Nephron (organoid): Measurements from ENCODE around the gene AVL9.
"Not testable (repeated sequence)": the region's sequence is repeated elsewhere in the genome, so short reads cannot be mapped to it uniquely, and the experiment has no call there.

Source experiments
- H3K27ac Mint-ChIP-seq, 3 experiments: 2 replicates each; pipeline ENCODE4 v1.8.0; 2020; ENCODE audit warnings: mixed read lengths in 3 of 3, mild to moderate bottlenecking in 2 of 3, moderate library complexity in 1 of 3
- H3K27me3 Mint-ChIP-seq: 2 replicates; pipeline ENCODE4 v1.8.0; 2021; ENCODE audit warnings: low read depth, mild to moderate bottlenecking, moderate library complexity, mixed read lengths
- H3K36me3 Mint-ChIP-seq: 2 replicates; pipeline ENCODE4 v1.8.0; 2020; ENCODE audit warnings: low read depth, mixed read lengths
- H3K4me1 Mint-ChIP-seq: 2 replicates; pipeline ENCODE4 v1.8.0; 2020; ENCODE audit warnings: mixed read lengths
- H3K4me3 Mint-ChIP-seq, 3 experiments: 2 replicates each; pipeline ENCODE4 v1.8.0; 2020; ENCODE audit warnings: mild to moderate bottlenecking in 3 of 3, mixed read lengths in 3 of 3, moderate library complexity in 2 of 3
- H3K9me3 Mint-ChIP-seq: 2 replicates; pipeline ENCODE4 v1.8.0; 2020; ENCODE audit warnings: mixed read lengths
- TF ChIP-seq, protein P1 (sequence below), 3 experiments: fragments of 200-600 bp; sonication (generic); IDR thresholded peaks; one replicate each; pipeline ENCODE4 v1.5.0; 2021; ENCODE audit warnings: antibody characterized with exemption in 3 of 3; ENCODE audit not compliant: unreplicated experiment in 3 of 3

The AVL9 gene

DNA sequence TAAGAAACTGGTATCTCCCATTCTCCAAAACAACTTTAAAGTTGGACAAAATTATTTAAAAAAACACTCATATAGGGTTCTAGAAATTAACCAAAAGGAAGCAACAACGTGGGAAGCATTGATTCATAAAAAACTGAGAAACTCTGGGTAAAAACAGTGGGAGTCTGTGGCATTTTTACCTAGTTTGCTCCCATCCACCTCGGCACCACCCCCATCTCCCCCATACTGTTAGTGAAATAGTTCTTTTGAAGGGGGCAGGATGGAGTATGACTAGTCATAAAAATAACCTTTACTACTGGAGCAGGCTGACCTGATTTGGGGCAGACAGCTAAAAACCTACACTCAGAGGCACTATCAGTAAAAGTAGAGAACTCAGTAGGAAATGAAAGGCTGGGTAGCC is 123.2 kb downstream of the AVL9 start:
- no peaks in the 10 kb centered on the region for H3K4me1 Mint-ChIP-seq
- H3K27me3 Mint-ChIP-seq = no peaks in the 10 kb centered on the region
- no peak overlapping the region for H3K4me3 Mint-ChIP-seq
- TF ChIP-seq, protein P1, sequence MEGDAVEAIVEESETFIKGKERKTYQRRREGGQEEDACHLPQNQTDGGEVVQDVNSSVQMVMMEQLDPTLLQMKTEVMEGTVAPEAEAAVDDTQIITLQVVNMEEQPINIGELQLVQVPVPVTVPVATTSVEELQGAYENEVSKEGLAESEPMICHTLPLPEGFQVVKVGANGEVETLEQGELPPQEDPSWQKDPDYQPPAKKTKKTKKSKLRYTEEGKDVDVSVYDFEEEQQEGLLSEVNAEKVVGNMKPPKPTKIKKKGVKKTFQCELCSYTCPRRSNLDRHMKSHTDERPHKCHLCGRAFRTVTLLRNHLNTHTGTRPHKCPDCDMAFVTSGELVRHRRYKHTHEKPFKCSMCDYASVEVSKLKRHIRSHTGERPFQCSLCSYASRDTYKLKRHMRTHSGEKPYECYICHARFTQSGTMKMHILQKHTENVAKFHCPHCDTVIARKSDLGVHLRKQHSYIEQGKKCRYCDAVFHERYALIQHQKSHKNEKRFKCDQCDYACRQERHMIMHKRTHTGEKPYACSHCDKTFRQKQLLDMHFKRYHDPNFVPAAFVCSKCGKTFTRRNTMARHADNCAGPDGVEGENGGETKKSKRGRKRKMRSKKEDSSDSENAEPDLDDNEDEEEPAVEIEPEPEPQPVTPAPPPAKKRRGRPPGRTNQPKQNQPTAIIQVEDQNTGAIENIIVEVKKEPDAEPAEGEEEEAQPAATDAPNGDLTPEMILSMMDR (IDR thresholded peaks at IDR 0.05; ENCODE audit: unreplicated experiment in 3 of 3) = no peak
- H3K36me3 Mint-ChIP-seq = peaks cover 8% of the 10 kb centered on the region
- no peak overlapping the region for H3K27ac Mint-ChIP-seq
- peaks cover 3% of the 10 kb centered on the region for H3K9me3 Mint-ChIP-seq

DNA sequence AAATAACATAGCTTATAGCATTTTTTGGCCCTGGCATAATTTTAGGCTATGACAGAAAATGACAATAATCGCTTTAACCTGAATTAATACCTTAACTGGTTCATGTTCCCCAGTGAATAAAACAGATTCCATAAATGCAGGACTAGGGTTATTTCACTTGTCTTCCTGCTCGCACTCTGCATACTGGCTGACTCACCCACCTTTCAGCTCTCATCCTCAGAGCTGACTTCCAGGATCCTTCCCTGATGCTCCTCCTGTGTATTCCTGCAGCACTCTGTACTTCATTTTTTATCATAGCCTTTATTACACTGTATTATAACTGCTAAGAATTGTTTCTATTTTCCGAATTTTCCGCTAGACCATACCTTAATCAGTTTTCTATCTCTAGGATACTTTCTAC is 123.7 kb downstream of the AVL9 start:
- no peaks in the 10 kb centered on the region for H3K27me3 Mint-ChIP-seq
- H3K4me3 Mint-ChIP-seq = no peak overlapping the region
- peak overlapping the region in 1 of 3 experiments; percentile 33 for H3K27ac Mint-ChIP-seq
- peaks cover 3% of the 10 kb centered on the region for H3K9me3 Mint-ChIP-seq
- no peaks in the 10 kb centered on the region for H3K4me1 Mint-ChIP-seq
- TF ChIP-seq, protein P1 (IDR thresholded peaks at IDR 0.05; ENCODE audit: unreplicated experiment in 3 of 3) = no peak
- peaks cover 8% of the 10 kb centered on the region for H3K36me3 Mint-ChIP-seq

DNA sequence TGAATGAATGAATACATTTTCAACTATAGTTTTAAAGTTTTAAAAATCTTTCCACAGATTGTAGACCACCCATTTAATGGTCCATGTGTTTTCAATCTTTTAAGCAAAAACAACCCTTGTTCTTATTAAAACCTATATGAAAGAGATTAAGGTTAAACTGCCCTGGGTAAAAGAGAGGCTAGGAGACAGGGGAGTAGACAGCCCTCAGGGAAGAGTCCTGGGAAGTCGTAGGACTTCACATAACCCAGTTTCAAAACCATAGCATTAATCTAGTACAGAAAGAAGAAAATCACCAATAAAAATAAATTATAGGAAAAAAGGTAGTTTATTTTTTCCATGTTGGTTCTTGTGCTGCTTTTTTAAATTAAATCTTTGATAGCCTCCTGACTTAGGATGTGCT is 124.1 kb downstream of the AVL9 start:
- H3K9me3 Mint-ChIP-seq, H3K4me1 Mint-ChIP-seq, H3K36me3 Mint-ChIP-seq, H3K4me3 Mint-ChIP-seq, H3K27me3 Mint-ChIP-seq: not testable (repeated sequence)
- H3K27ac Mint-ChIP-seq = peak overlapping the region in 1 of 3 experiments; percentile 33

DNA sequence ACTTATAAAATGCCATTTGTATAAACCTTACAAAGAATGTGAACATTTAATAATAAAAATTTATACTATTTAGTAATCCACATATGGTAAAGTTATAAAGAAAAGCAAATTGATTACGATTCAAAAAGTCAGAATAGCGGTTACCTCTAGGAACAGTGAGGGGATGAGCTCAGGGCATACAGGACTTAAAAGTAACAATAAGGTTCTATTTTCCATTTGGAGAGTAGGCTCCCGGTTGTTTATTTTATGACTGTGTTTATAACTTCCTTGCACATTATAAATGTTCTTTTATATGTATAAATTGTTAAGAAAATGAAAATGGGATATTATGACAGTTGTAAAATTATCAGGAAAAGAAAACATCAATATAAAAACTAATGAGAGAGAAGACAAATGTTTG is 135.7 kb downstream of the AVL9 start:
- TF ChIP-seq, protein P1 (IDR thresholded peaks at IDR 0.05; ENCODE audit: unreplicated experiment in 3 of 3) = no peak
- Mint-ChIP-seq H3K27me3 (no peaks in the 10 kb centered on the region), H3K27ac (no peak overlapping the region), H3K36me3 (peaks cover 4% of the 10 kb centered on the region), H3K4me1 (no peaks in the 10 kb centered on the region), H3K4me3 (no peak overlapping the region), H3K9me3 (no peaks in the 10 kb centered on the region)

DNA sequence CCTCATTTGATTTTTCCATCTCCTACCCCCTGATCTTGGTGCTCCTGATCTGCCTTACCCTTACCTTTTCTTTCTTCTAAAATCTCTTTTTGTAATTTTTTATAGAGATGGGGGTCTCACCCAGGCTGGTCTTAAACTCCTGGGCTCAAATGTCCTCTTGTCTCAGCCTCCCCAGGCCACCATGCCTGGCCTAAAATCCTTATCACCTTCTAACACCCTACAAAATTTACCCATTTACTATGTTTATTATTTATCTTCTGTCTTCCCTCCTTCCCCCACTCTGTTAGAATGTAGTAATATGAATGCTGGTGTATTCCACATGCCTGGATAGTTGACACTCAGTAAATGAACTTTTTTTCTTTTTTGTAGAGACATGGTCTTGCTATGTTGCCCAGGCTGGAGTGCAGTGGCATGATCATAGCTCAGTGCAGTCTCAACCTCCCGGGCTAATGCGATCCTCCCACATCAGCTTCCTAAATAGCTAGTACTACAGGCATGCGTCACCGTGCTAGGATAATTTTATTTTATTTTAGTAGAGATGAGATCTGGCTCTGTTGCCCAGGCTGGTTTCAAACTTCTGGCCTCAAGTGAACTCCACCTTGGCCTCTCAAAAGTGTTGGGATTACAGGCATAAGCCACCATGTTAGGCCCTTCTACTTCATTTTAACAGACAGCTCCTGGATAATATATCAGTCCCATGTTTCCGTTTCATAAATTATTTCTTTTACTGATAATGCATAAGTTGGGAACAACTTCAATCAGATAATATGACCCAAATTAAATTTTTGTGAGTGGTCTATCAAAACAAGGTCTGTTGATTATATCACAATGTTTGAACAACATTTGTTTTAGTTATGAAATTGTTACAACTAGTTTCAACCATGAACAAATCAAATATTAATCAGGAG is 136.6 kb downstream of the AVL9 start:
- not testable (repeated sequence) for H3K9me3 Mint-ChIP-seq, H3K4me3 Mint-ChIP-seq, H3K27me3 Mint-ChIP-seq, H3K27ac Mint-ChIP-seq, H3K4me1 Mint-ChIP-seq, H3K36me3 Mint-ChIP-seq

DNA sequence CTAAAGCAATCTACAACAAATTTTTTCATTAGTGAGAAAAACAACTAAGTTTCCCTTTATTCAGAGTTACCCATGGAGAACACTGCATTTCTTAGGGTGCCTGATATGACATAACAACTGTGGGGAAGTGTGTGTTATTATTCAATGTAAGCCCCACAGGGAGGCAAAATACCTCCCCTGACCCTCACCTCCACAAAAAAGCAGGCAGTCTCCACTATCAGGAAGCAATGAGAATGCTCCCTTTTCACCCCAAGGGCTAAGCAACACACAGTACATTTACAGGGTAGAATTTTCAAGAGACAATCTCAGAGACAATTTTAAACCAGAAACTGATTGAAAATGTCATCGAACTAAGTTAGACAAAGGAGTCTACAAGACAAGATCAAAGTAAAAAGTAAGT is 138.2 kb downstream of the AVL9 start:
- H3K9me3 Mint-ChIP-seq, H3K27ac Mint-ChIP-seq, H3K4me3 Mint-ChIP-seq, H3K4me1 Mint-ChIP-seq, H3K27me3 Mint-ChIP-seq: not testable (repeated sequence)
- H3K36me3 Mint-ChIP-seq = peaks cover 12% of the 10 kb centered on the region

DNA sequence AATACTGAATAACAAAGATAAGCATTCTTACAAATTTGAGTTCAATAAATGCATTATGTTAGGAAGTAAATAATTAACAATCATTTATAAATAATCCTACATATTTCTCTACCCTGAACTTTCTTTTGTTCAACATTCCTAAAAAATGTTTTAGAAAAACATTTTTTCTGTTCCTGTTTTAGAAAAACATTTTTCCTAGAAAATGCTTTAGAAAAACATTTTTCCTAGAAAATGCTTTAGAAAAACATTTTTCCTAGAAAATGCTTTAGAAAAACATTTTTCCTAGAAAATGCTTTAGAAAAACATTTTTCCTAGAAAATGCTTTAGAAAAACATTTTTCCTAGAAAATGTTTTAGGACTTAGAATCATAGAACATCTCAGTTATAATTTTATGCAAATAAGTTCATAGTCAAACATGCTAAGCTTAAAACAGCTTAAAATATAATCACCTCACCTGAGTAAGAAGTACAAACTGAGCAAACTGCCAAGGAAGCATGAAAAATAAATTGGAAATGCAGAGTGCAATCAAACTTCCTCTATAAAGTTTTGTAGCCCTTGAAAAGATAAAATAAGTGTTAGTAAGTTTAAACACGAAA is 139.6 kb downstream of the AVL9 start:
- not testable (repeated sequence) for H3K4me1 Mint-ChIP-seq, H3K27ac Mint-ChIP-seq, H3K4me3 Mint-ChIP-seq, H3K9me3 Mint-ChIP-seq, H3K27me3 Mint-ChIP-seq
- peaks cover 12% of the 10 kb centered on the region for H3K36me3 Mint-ChIP-seq

DNA sequence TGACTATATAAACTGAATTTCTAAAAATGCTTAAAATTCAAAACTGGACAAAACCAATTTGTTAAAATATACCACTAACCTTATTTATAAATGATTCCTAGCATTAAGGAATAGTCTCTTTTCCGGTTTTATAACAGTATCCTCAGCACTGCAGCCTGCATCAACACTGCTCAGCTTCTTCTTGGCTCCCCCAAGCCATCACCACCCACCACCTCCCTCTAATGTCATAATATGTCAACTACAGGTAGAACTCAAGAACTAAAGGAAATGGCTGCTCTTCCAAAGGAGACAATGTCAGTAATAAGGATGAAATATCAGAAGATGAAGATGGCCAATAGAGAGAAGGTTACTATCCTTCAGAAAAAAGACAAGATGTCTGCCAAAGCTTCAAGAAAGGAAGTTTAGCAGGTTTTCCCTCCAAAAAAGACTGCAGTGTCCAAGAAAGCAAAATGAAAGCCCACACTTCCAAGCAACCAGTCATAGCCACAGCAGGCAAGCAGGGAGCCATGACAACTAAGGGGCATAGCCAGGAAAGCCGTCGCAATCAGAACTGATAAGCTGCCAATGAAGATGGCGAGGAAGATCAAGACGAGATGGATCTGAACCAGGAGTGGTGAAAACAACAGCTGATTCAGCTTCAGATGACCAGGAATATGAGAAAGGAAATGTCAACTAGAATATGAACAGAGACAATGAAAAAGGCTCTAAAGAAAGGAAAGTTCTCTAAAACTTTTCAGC is 141.6 kb downstream of the AVL9 start:
- H3K27ac Mint-ChIP-seq, H3K9me3 Mint-ChIP-seq, H3K27me3 Mint-ChIP-seq, H3K4me1 Mint-ChIP-seq, H3K4me3 Mint-ChIP-seq: not testable (repeated sequence)
- H3K36me3 Mint-ChIP-seq = peaks cover 19% of the 10 kb centered on the region

DNA sequence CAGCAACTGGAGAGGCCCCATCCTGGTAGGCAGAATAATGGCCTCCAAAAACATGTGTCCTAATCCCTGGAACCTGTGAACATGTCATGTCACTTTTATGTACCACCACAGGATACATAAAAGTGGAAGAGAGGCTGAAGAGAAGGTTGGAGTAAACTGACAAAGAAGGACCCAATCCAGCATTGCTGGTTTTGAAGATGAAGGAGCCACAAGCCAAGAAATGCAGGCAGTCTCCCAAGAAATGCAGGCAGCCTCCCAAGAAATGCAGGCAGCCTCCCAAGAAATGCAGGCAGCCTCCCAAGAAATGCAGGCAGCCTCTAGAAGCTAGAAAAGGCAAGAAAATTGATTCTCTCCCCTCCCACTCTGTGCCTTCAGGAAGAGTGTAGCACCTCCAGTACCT is 142.3 kb downstream of the AVL9 start:
- not testable (repeated sequence) for H3K27me3 Mint-ChIP-seq, H3K9me3 Mint-ChIP-seq, H3K4me1 Mint-ChIP-seq, H3K27ac Mint-ChIP-seq, H3K4me3 Mint-ChIP-seq
- peaks cover 26% of the 10 kb centered on the region for H3K36me3 Mint-ChIP-seq
